ENCODE measurements around the gene GABBR2. TPM values are rescaled to one million over a fixed set of nuclear protein-coding genes. Genes with fewer than 3 reads are reported as not detected.

The GABBR2 gene
- total and polyA plus RNA-seq, 4 donors, result 0.39 TPM; not detected in 3

- DNase-seq (no peak), ATAC-seq (ENCODE audit: low FRiP score) (no peak)
- intact Hi-C loops (cut with DNase I), result no loop called here
- no peak overlapping the region for H3K4me3 ChIP-seq (ENCODE audit: low read length in 2 of 2)
- no peaks in the 10 kb centered on the region for H3K27me3 ChIP-seq (ENCODE audit: control insufficient read depth in 1 of 2, insufficient read depth in 2 of 2, low read length in 1 of 2)
- H3K36me3 ChIP-seq (ENCODE audit: control insufficient read depth in 1 of 2, insufficient read depth in 2 of 2, low read length in 1 of 2), result no peaks in the 10 kb centered on the region
- no peak overlapping the region for H3K27ac ChIP-seq (ENCODE audit: low read depth in 1 of 2, low read length in 2 of 2)
- 85 to 90% methylated on average over 4 of the region's 4 CpGs for WGBS, 2 donors
- no peaks in the 10 kb centered on the region for H3K4me1 ChIP-seq (ENCODE audit: control insufficient read depth in 1 of 2, insufficient read depth in 2 of 2, low read length in 2 of 2)
- no peaks in the 10 kb centered on the region for H3K9me3 ChIP-seq (ENCODE audit: control insufficient read depth, low read length)
Measured at GRCh38 chr9:98485706-98486105, 223.0 kb downstream of the GABBR2 start.

GRCh38 chr9:98484162-98484561 is 224.6 kb downstream of the GABBR2 start:
- H3K27me3 ChIP-seq (ENCODE audit: control insufficient read depth in 1 of 2, insufficient read depth in 2 of 2, low read length in 1 of 2), result no peaks in the 10 kb centered on the region
- DNase-seq (peak in 1 of 2 donors; percentile 36), ATAC-seq (ENCODE audit: low FRiP score) (no peak)
- H3K36me3 ChIP-seq (ENCODE audit: control insufficient read depth in 1 of 2, insufficient read depth in 2 of 2, low read length in 1 of 2), result no peaks in the 10 kb centered on the region
- WGBS, 2 donors, result 29 to 36% methylated on average over 5 of the region's 5 CpGs
- H3K4me3 ChIP-seq (ENCODE audit: low read length in 2 of 2), result no peak overlapping the region
- intact Hi-C loops (cut with DNase I), result no loop called here
- H3K27ac ChIP-seq (ENCODE audit: low read depth in 1 of 2, low read length in 2 of 2), result no peak overlapping the region
- no peaks in the 10 kb centered on the region for H3K9me3 ChIP-seq (ENCODE audit: control insufficient read depth, low read length)
- H3K4me1 ChIP-seq (ENCODE audit: control insufficient read depth in 1 of 2, insufficient read depth in 2 of 2, low read length in 2 of 2), result no peaks in the 10 kb centered on the region

GRCh38 chr9:98482226-98482625 is 226.5 kb downstream of the GABBR2 start:
- Histone ChIP-seq H3K4me1 (ENCODE audit: control insufficient read depth in 1 of 2, insufficient read depth in 2 of 2, low read length in 2 of 2) (no peaks in the 10 kb centered on the region), H3K9me3 (ENCODE audit: control insufficient read depth, low read length) (no peaks in the 10 kb centered on the region), H3K27me3 (ENCODE audit: control insufficient read depth in 1 of 2, insufficient read depth in 2 of 2, low read length in 1 of 2) (no peaks in the 10 kb centered on the region), H3K36me3 (ENCODE audit: control insufficient read depth in 1 of 2, insufficient read depth in 2 of 2, low read length in 1 of 2) (no peaks in the 10 kb centered on the region), H3K27ac (ENCODE audit: low read depth in 1 of 2, low read length in 2 of 2) (no peak overlapping the region), H3K4me3 (ENCODE audit: low read length in 2 of 2) (no peak overlapping the region)
- intact Hi-C loops (cut with DNase I), result no loop called here
- DNase-seq, result no peak
- 59 to 70% methylated on average over 5 of the region's 5 CpGs for WGBS, 2 donors
- ATAC-seq (ENCODE audit: low FRiP score), result no peak

- H3K4me3 ChIP-seq (ENCODE audit: low read length in 2 of 2), result no peak overlapping the region
- ATAC-seq (ENCODE audit: low FRiP score) (no peak), DNase-seq (no peak)
- WGBS, 2 donors, result 64 to 69% methylated on average over 5 of the region's 5 CpGs
- H3K36me3 ChIP-seq (ENCODE audit: control insufficient read depth in 1 of 2, insufficient read depth in 2 of 2, low read length in 1 of 2), result no peaks in the 10 kb centered on the region
- no peaks in the 10 kb centered on the region for H3K4me1 ChIP-seq (ENCODE audit: control insufficient read depth in 1 of 2, insufficient read depth in 2 of 2, low read length in 2 of 2)
- no peaks in the 10 kb centered on the region for H3K9me3 ChIP-seq (ENCODE audit: control insufficient read depth, low read length)
- H3K27ac ChIP-seq (ENCODE audit: low read depth in 1 of 2, low read length in 2 of 2), result no peak overlapping the region
- no peaks in the 10 kb centered on the region for H3K27me3 ChIP-seq (ENCODE audit: control insufficient read depth in 1 of 2, insufficient read depth in 2 of 2, low read length in 1 of 2)
- intact Hi-C loops (cut with DNase I), result no loop called here
Measured at GRCh38 chr9:98481676-98482075, 227.1 kb downstream of the GABBR2 start.

- DNase-seq (no peak), ATAC-seq (ENCODE audit: low FRiP score) (no peak)
- H3K27me3 ChIP-seq (ENCODE audit: control insufficient read depth in 1 of 2, insufficient read depth in 2 of 2, low read length in 1 of 2), result no peaks in the 10 kb centered on the region
- H3K27ac ChIP-seq (ENCODE audit: low read depth in 1 of 2, low read length in 2 of 2), result no peak overlapping the region
- H3K9me3 ChIP-seq (ENCODE audit: control insufficient read depth, low read length), result no peaks in the 10 kb centered on the region
- 87 to 90% methylated on average over 5 of the region's 5 CpGs for WGBS, 2 donors
- no peaks in the 10 kb centered on the region for H3K36me3 ChIP-seq (ENCODE audit: control insufficient read depth in 1 of 2, insufficient read depth in 2 of 2, low read length in 1 of 2)
- H3K4me1 ChIP-seq (ENCODE audit: control insufficient read depth in 1 of 2, insufficient read depth in 2 of 2, low read length in 2 of 2), result no peaks in the 10 kb centered on the region
- no peak overlapping the region for H3K4me3 ChIP-seq (ENCODE audit: low read length in 2 of 2)
- intact Hi-C loops (cut with DNase I), result no loop called here
Measured at GRCh38 chr9:98479967-98480847, 228.5 kb downstream of the GABBR2 start.

- H3K27ac ChIP-seq (ENCODE audit: low read depth in 1 of 2, low read length in 2 of 2), result no peak overlapping the region
- H3K27me3 ChIP-seq (ENCODE audit: control insufficient read depth in 1 of 2, insufficient read depth in 2 of 2, low read length in 1 of 2), result no peaks in the 10 kb centered on the region
- 92 to 93% methylated on average over 8 of the region's 8 CpGs for WGBS, 2 donors
- DNase-seq (no peak), ATAC-seq (ENCODE audit: low FRiP score) (no peak)
- no peaks in the 10 kb centered on the region for H3K36me3 ChIP-seq (ENCODE audit: control insufficient read depth in 1 of 2, insufficient read depth in 2 of 2, low read length in 1 of 2)
- H3K4me1 ChIP-seq (ENCODE audit: control insufficient read depth in 1 of 2, insufficient read depth in 2 of 2, low read length in 2 of 2), result no peaks in the 10 kb centered on the region
- no peak overlapping the region for H3K4me3 ChIP-seq (ENCODE audit: low read length in 2 of 2)
- H3K9me3 ChIP-seq (ENCODE audit: control insufficient read depth, low read length), result no peaks in the 10 kb centered on the region
- intact Hi-C loops (cut with DNase I), result no loop called here
Measured at GRCh38 chr9:98479449-98479848, 229.3 kb downstream of the GABBR2 start.

- ATAC-seq (ENCODE audit: low FRiP score), result no peak
- WGBS, 2 donors, result 33 to 39% methylated on average over 5 of the region's 5 CpGs
- Histone ChIP-seq H3K27me3 (ENCODE audit: control insufficient read depth in 1 of 2, insufficient read depth in 2 of 2, low read length in 1 of 2) (no peaks in the 10 kb centered on the region), H3K9me3 (ENCODE audit: control insufficient read depth, low read length) (no peaks in the 10 kb centered on the region), H3K4me3 (ENCODE audit: low read length in 2 of 2) (no peak overlapping the region), H3K36me3 (ENCODE audit: control insufficient read depth in 1 of 2, insufficient read depth in 2 of 2, low read length in 1 of 2) (no peaks in the 10 kb centered on the region), H3K27ac (ENCODE audit: low read depth in 1 of 2, low read length in 2 of 2) (no peak overlapping the region), H3K4me1 (ENCODE audit: control insufficient read depth in 1 of 2, insufficient read depth in 2 of 2, low read length in 2 of 2) (no peaks in the 10 kb centered on the region)
- intact Hi-C loops (cut with DNase I), result no loop called here
- DNase-seq, result no peak
Measured at GRCh38 chr9:98477884-98478283, 230.9 kb downstream of the GABBR2 start.

GRCh38 chr9:98472216-98472615 is 236.5 kb downstream of the GABBR2 start:
- no peaks in the 10 kb centered on the region for H3K9me3 ChIP-seq (ENCODE audit: control insufficient read depth, low read length)
- no peaks in the 10 kb centered on the region for H3K27me3 ChIP-seq (ENCODE audit: control insufficient read depth in 1 of 2, insufficient read depth in 2 of 2, low read length in 1 of 2)
- no peak overlapping the region for H3K4me3 ChIP-seq (ENCODE audit: low read length in 2 of 2)
- no peaks in the 10 kb centered on the region for H3K4me1 ChIP-seq (ENCODE audit: control insufficient read depth in 1 of 2, insufficient read depth in 2 of 2, low read length in 2 of 2)
- WGBS, 2 donors, result 34 to 50% methylated on average over 2 of the region's 2 CpGs
- intact Hi-C loops (cut with DNase I), result no loop called here
- no peak overlapping the region for H3K27ac ChIP-seq (ENCODE audit: low read depth in 1 of 2, low read length in 2 of 2)
- DNase-seq (no peak), ATAC-seq (ENCODE audit: low FRiP score) (no peak)
- no peaks in the 10 kb centered on the region for H3K36me3 ChIP-seq (ENCODE audit: control insufficient read depth in 1 of 2, insufficient read depth in 2 of 2, low read length in 1 of 2)

GRCh38 chr9:98471185-98471584 is 237.6 kb downstream of the GABBR2 start:
- no peak for ATAC-seq (ENCODE audit: low FRiP score)
- Histone ChIP-seq H3K36me3 (ENCODE audit: control insufficient read depth in 1 of 2, insufficient read depth in 2 of 2, low read length in 1 of 2) (no peaks in the 10 kb centered on the region), H3K9me3 (ENCODE audit: control insufficient read depth, low read length) (no peaks in the 10 kb centered on the region), H3K27me3 (ENCODE audit: control insufficient read depth in 1 of 2, insufficient read depth in 2 of 2, low read length in 1 of 2) (no peaks in the 10 kb centered on the region), H3K4me3 (ENCODE audit: low read length in 2 of 2) (no peak overlapping the region), H3K27ac (ENCODE audit: low read depth in 1 of 2, low read length in 2 of 2) (no peak overlapping the region), H3K4me1 (ENCODE audit: control insufficient read depth in 1 of 2, insufficient read depth in 2 of 2, low read length in 2 of 2) (no peaks in the 10 kb centered on the region)
- DNase-seq, result no peak
- WGBS, 2 donors, result 74 to 79% methylated on average over 3 of the region's 3 CpGs
- intact Hi-C loops (cut with DNase I), result no loop called here
